GM21737 (cell line): ENCODE measurements around the gene TMEM201.

Experiments used
- ATAC-seq: cut with Tn5 transposase; IDR thresholded peaks from one replicate; pipeline ENCODE4 v1.9.1; 2021; ENCODE audit warnings: mild to moderate bottlenecking, moderate library complexity; ENCODE audit not compliant: unreplicated experiment

The TMEM201 gene

GRCh38 chr1:9599741-9600140 lies 11.0 kb downstream of the TMEM201 start:
- no peak for ATAC-seq

GRCh38 chr1:9600861-9601834 lies 12.4 kb downstream of the TMEM201 start:
- ATAC-seq, result no peak

- no peak for ATAC-seq
Observed at GRCh38 chr1:9601942-9602793, 13.5 kb downstream of the TMEM201 start.

GRCh38 chr1:9602794-9603167 lies 14.1 kb downstream of the TMEM201 start:
- no peak for ATAC-seq

GRCh38 chr1:9603307-9603706 lies 14.6 kb downstream of the TMEM201 start:
- no peak for ATAC-seq

GRCh38 chr1:9603766-9604753 lies 15.3 kb downstream of the TMEM201 start:
- no peak for ATAC-seq

GRCh38 chr1:9604836-9605235 lies 16.1 kb downstream of the TMEM201 start:
- no peak for ATAC-seq

GRCh38 chr1:9605946-9606455 lies 17.3 kb downstream of the TMEM201 start:
- no peak for ATAC-seq

GRCh38 chr1:9606458-9606857 lies 17.7 kb downstream of the TMEM201 start:
- ATAC-seq, result no peak

GRCh38 chr1:9606948-9607347 lies 18.2 kb downstream of the TMEM201 start:
- ATAC-seq, result no peak

- ATAC-seq, result no peak
Observed at GRCh38 chr1:9607352-9607751, 18.6 kb downstream of the TMEM201 start.

GRCh38 chr1:9609998-9610397 lies 21.3 kb downstream of the TMEM201 start:
- ATAC-seq, result no peak

- ATAC-seq, result no peak
Observed at GRCh38 chr1:9610548-9610947, 21.8 kb downstream of the TMEM201 start.

GRCh38 chr1:9611716-9612115 lies 23.0 kb downstream of the TMEM201 start:
- ATAC-seq, result no peak

GRCh38 chr1:9612162-9612845 lies 23.6 kb downstream of the TMEM201 start:
- no peak for ATAC-seq

- ATAC-seq, result no peak
Observed at GRCh38 chr1:9612871-9613624, 24.3 kb downstream of the TMEM201 start.

- no peak for ATAC-seq
Observed at GRCh38 chr1:9613625-9614299, 25.1 kb downstream of the TMEM201 start.

GRCh38 chr1:9615316-9616063 lies 26.8 kb downstream of the TMEM201 start:
- ATAC-seq, result no peak
